Body of pancreas (tissue), 4 donors: ENCODE results near the gene COL6A1.

ENCODE experiments used
- POLR2A ChIP-seq, 3 donors: fragments of 450-650 bp; IDR thresholded peaks; one replicate each; pipeline ENCODE4 v1.6.1; 2016; ENCODE audit warnings: antibody characterized with exemption in 3 of 3, mild to moderate bottlenecking in 2 of 3
- TF ChIP-seq, protein P1 (sequence below), 7 experiments: fragments of 450-650 bp in 4 of 7; fragments of 200-600 bp in 3 of 7; sonication (generic) in 3 of 7; IDR thresholded peaks; one replicate each; pipeline ENCODE4 v1.5.1; 2016 to 2019; ENCODE audit warnings: antibody characterized with exemption in 7 of 7

DNA sequence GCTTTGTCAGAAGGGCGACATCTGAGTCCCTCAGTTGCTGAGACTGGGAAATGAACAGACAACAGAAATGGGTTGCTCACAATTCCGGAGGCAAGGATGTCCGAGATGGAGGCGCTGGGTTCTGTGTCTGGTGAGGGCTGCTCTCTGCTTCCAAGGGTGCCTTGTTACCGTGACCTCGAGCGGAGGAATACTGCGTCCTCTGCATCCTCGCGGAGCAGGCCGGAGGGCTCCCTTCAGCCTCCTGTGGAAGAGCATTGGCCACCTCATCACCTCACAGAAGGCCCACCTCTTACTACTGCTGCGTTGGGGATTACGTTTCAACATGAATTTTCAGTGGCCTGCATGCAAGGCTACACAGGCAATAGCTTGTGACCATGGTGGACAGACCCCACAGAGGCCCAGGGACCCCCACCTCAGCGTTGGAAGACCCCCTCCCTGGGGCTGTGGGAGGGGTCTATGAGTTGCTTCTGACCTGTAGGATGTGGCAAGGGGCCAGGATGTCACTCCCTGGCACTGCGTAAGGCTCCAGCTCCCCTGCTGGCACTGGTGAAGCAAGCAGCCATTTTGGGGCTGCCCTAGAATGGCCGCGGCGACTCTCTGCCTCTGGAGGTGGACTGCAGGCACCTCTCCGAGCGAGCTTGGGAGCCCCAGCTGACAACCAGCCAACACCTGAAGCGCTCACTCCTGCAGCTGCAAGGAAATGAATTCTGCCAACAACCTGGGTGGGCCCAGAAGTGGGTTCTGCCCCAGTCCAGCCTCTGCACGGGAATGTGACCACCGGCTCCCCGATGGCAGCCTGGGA, 36.3 kb upstream of the COL6A1 start:
- TF ChIP-seq, protein P1, sequence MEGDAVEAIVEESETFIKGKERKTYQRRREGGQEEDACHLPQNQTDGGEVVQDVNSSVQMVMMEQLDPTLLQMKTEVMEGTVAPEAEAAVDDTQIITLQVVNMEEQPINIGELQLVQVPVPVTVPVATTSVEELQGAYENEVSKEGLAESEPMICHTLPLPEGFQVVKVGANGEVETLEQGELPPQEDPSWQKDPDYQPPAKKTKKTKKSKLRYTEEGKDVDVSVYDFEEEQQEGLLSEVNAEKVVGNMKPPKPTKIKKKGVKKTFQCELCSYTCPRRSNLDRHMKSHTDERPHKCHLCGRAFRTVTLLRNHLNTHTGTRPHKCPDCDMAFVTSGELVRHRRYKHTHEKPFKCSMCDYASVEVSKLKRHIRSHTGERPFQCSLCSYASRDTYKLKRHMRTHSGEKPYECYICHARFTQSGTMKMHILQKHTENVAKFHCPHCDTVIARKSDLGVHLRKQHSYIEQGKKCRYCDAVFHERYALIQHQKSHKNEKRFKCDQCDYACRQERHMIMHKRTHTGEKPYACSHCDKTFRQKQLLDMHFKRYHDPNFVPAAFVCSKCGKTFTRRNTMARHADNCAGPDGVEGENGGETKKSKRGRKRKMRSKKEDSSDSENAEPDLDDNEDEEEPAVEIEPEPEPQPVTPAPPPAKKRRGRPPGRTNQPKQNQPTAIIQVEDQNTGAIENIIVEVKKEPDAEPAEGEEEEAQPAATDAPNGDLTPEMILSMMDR (IDR thresholded peaks at IDR 0.05) = no peak
- TF ChIP-seq POLR2A (IDR thresholded peaks at IDR 0.05) = no peak
